ENCODE measurements around the gene DLGAP1. TPM values are rescaled to one million over a fixed set of nuclear protein-coding genes. Genes with fewer than 3 reads are reported as not detected.

The DLGAP1 gene
- total RNA-seq, 1 donor from 2014 or later: 3.2 TPM

- H3K27ac ChIP-seq: no peak overlapping the region
- no peak overlapping the region for H3K4me3 ChIP-seq
- no peak for TF ChIP-seq POLR2A (IDR thresholded peaks at IDR 0.05)
- no peak for TF ChIP-seq CTCF (IDR thresholded peaks at IDR 0.05)
- TF ChIP-seq POLR2AphosphoS5 (IDR thresholded peaks at IDR 0.05; ENCODE audit: insufficient read depth in 1 of 2, low read depth in 1 of 2): no peak
- H3K4me1 ChIP-seq: no peaks in the 10 kb centered on the region
- DNase-seq (ENCODE audit: extremely low spot score in 2 of 2): no peak
- no peaks in the 10 kb centered on the region for H3K9me3 ChIP-seq
- no peaks in the 10 kb centered on the region for H3K36me3 ChIP-seq
- intact Hi-C loops (cut with DNase I): no loop called here
- no peaks in the 10 kb centered on the region for H3K27me3 ChIP-seq
Observed at GRCh38 chr18:3808985-3809780, 645.9 kb downstream of the DLGAP1 start.

- no peak for DNase-seq (ENCODE audit: extremely low spot score in 2 of 2)
- intact Hi-C loops (cut with DNase I): no loop called here
- no peak for TF ChIP-seq CTCF (IDR thresholded peaks at IDR 0.05)
- no peak for TF ChIP-seq POLR2AphosphoS5 (IDR thresholded peaks at IDR 0.05; ENCODE audit: insufficient read depth in 1 of 2, low read depth in 1 of 2)
- Histone ChIP-seq H3K36me3 (no peaks in the 10 kb centered on the region), H3K27ac (no peak overlapping the region), H3K4me1 (no peaks in the 10 kb centered on the region), H3K27me3 (no peaks in the 10 kb centered on the region), H3K4me3 (no peak overlapping the region), H3K9me3 (no peaks in the 10 kb centered on the region)
Observed at GRCh38 chr18:3806656-3807055, 648.5 kb downstream of the DLGAP1 start.

- Histone ChIP-seq H3K36me3 (no peaks in the 10 kb centered on the region), H3K4me1 (no peaks in the 10 kb centered on the region), H3K4me3 (no peak overlapping the region), H3K9me3 (no peaks in the 10 kb centered on the region), H3K27ac (no peak overlapping the region), H3K27me3 (no peaks in the 10 kb centered on the region)
- no peak for TF ChIP-seq POLR2AphosphoS5 (IDR thresholded peaks at IDR 0.05; ENCODE audit: insufficient read depth in 1 of 2, low read depth in 1 of 2)
- TF ChIP-seq POLR2A (IDR thresholded peaks at IDR 0.05): no peak
- no peak for TF ChIP-seq CTCF (IDR thresholded peaks at IDR 0.05)
- intact Hi-C loops (cut with DNase I): no loop called here
- no peak for DNase-seq (ENCODE audit: extremely low spot score in 2 of 2)
Observed at GRCh38 chr18:3804336-3804735, 650.8 kb downstream of the DLGAP1 start.

GRCh38 chr18:3803350-3803749 is 651.8 kb downstream of the DLGAP1 start:
- DNase-seq (ENCODE audit: extremely low spot score in 2 of 2): no peak
- intact Hi-C loops (cut with DNase I): no loop called here
- Histone ChIP-seq H3K4me1 (no peaks in the 10 kb centered on the region), H3K36me3 (no peaks in the 10 kb centered on the region), H3K9me3 (no peaks in the 10 kb centered on the region), H3K27me3 (no peaks in the 10 kb centered on the region), H3K27ac (no peak overlapping the region), H3K4me3 (no peak overlapping the region)
- TF ChIP-seq POLR2AphosphoS5 (IDR thresholded peaks at IDR 0.05; ENCODE audit: insufficient read depth in 1 of 2, low read depth in 1 of 2) (no peak), POLR2A (IDR thresholded peaks at IDR 0.05) (no peak), CTCF (IDR thresholded peaks at IDR 0.05) (no peak)

GRCh38 chr18:3799515-3799914 is 655.6 kb downstream of the DLGAP1 start:
- TF ChIP-seq CTCF (IDR thresholded peaks at IDR 0.05) (no peak), POLR2AphosphoS5 (IDR thresholded peaks at IDR 0.05; ENCODE audit: insufficient read depth in 1 of 2, low read depth in 1 of 2) (no peak), POLR2A (IDR thresholded peaks at IDR 0.05) (no peak)
- H3K4me1 ChIP-seq: no peaks in the 10 kb centered on the region
- no peaks in the 10 kb centered on the region for H3K27me3 ChIP-seq
- H3K36me3 ChIP-seq: no peaks in the 10 kb centered on the region
- no peaks in the 10 kb centered on the region for H3K9me3 ChIP-seq
- intact Hi-C loops (cut with DNase I): no loop called here
- no peak overlapping the region for H3K4me3 ChIP-seq
- no peak for DNase-seq (ENCODE audit: extremely low spot score in 2 of 2)
- H3K27ac ChIP-seq: no peak overlapping the region
